GM21367 (cell line): ENCODE results near the gene ITFG2.
"Not testable (repeated sequence)": the region's sequence is repeated elsewhere in the genome, so short reads cannot be mapped to it uniquely, and the experiment has no call there.

Experiments
- ATAC-seq: cut with Tn5 transposase; IDR thresholded peaks from one replicate; pipeline ENCODE4 v1.9.1; 2021; ENCODE audit not compliant: unreplicated experiment

Gene ITFG2

DNA sequence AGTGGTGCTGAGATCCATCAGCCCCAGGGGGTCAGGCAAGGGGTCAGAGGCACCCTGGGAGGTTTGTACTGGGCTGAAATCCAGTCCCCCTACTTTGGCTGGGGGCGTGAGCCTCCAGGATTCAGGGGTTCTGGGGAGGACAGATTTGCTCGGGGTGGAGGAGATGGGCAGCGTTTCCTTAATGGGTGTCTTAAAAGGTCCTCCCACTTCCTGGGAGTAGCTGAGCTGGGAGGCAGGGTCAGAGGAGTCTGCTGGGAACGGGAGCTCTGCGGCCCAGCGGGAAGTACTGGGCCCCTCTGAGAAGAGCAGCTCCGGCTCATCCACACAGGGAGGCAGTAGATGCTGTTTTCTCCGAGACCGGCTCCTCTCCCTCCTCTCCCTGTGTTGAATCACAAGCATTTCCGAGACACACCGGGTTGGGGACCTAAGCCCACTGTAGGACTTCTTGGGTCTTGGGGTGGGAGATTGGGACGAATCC lies 46.5 kb downstream of the ITFG2 start:
- ATAC-seq: no peak

DNA sequence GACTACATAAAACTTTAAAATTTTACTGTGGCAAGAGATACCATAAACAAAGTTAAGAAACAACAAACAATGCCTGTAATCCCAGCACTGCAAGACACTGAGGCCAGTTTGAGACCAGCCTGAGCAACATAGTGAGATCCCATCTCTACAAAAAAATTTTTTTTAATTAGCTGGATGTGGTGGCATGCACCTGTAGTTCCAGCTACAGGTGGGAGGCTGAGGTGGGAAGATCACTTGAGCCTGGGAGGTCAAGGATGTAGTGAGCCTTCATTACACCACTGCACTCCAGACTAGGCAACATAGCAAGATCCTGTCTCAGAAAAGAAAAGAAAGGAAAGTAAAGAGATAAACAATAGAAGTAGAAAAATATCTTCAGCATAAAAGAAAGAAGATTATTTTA lies 47.7 kb downstream of the ITFG2 start:
- ATAC-seq: no peak

DNA sequence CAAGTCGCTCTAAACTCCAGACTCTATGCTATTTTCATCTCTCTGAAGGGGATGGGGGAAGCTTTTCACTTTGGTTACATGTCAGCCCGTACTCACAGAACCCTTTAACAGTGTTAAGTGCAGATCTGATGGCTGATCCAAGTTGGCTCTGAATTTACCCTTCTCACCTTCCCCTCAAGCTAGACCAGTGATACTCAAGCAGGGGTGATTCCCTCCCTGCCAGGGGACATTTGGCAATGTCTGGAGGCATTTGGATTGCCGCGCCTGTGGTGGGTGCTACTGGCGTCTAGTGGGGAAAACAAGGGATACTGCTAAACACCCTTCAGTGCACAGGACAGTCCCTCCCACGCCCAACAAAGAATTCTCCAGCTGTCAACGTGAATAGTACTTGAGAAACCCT lies 50.4 kb downstream of the ITFG2 start:
- no peak for ATAC-seq

DNA sequence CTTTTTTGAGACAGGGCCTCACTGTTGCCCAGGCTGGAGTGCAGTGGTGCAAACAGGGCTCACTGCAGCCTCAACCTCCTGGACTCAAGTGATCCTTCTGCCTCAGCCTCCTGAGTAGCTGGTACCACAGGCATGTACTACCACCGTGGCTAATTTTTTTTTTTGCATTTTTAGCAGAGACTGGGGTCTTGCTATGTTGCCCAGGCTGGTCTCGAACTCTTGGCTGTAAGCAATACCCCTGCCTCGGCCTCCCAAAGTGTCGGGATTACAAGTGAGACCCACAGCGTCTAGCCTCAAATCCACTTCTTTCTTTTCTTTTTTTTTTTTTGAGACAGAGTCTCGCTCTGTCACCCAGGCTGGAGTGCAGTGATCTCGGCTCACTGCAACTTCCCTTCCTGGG lies 50.9 kb downstream of the ITFG2 start:
- not testable (repeated sequence) for ATAC-seq

GRCh38 chr12:2864198-2864597 lies 51.7 kb downstream of the ITFG2 start:
- no peak for ATAC-seq

- ATAC-seq: not testable (repeated sequence)
Observed at GRCh38 chr12:2868986-2869632, 56.6 kb downstream of the ITFG2 start.
